H1 (cell line): ENCODE data around the gene PYGB. TPM values are rescaled to one million over a fixed set of nuclear protein-coding genes. Genes with fewer than 3 reads are reported as not detected.

Experiments
- CTCF ChIA-PET: fragments of 300-600 bp; sonication (Branson Sonifier 250); formaldehyde crosslinking; loops from one replicate; lab custom pipeline; 2021; ENCODE audit not compliant: partially characterized antibody; lab: Charles Lee
- POLR2A ChIA-PET: fragments of 300-600 bp; sonication (Branson Sonifier 250); formaldehyde crosslinking; loops from one replicate; lab custom pipeline; 2021; ENCODE audit warnings: inconsistent platforms; ENCODE audit not compliant: partially characterized antibody; lab: Charles Lee
- DNase-seq, 2 experiments: peaks; one replicate each; pipeline versions ENCODE4 v3.0.0 to v3.0.0-alpha.2; 2010 to 2022; ENCODE audit warnings: low spot score in 2 of 2, low read depth in 1 of 2, mixed read lengths in 1 of 2
- FAIRE-seq: peaks from 2 replicates; lab custom pipeline; 2011; peaks lifted over from hg19 to GRCh38; lab: Jason Lieb, UNC
- H2AFZ ChIP-seq: 2 replicates; pipeline ENCODE4 v1.8.1; 2012; ENCODE audit warnings: low read length, inconsistent platforms
- H2AK5ac ChIP-seq: 2 replicates; pipeline ENCODE4 v1.6.1; 2013; ENCODE audit warnings: low read depth, low read length
- H2BK120ac ChIP-seq: replicated peaks from 2 replicates; pipeline ENCODE3; 2013; ENCODE audit warnings: low read depth, low read length, inconsistent platforms
- H2BK12ac ChIP-seq: 2 replicates; pipeline ENCODE4 v1.6.1; 2013; ENCODE audit warnings: low read depth, low read length
- H2BK15ac ChIP-seq: 2 replicates; pipeline ENCODE4 v1.6.1; 2013; ENCODE audit warnings: low read length
- H2BK20ac ChIP-seq: 2 replicates; pipeline ENCODE4 v1.6.1; 2013; ENCODE audit warnings: low read length
- H2BK5ac ChIP-seq: 2 replicates; pipeline ENCODE4 v1.6.1; 2013; ENCODE audit warnings: low read depth, low read length
- H3K14ac ChIP-seq: 2 replicates; pipeline ENCODE4 v1.6.1; 2013; ENCODE audit warnings: inconsistent platforms; ENCODE audit not compliant: insufficient read length
- H3K18ac ChIP-seq: 2 replicates; pipeline ENCODE4 v1.6.1; 2013; ENCODE audit warnings: low read length; ENCODE audit errors: extremely low read depth
- H3K23ac ChIP-seq: 2 replicates; pipeline ENCODE4 v1.6.1; 2013; ENCODE audit warnings: inconsistent platforms; ENCODE audit not compliant: insufficient read length
- H3K23me2 ChIP-seq: 2 replicates; pipeline ENCODE4 v1.6.1; 2013; ENCODE audit warnings: low read depth, low read length
- H3K27ac ChIP-seq: 2 replicates; pipeline ENCODE4 v1.6.1; 2011; ENCODE audit warnings: low read depth, low read length, inconsistent platforms
- H3K27me3 ChIP-seq, 4 experiments: replicated peaks in 1 of 4; 1 replicate in 1 of 4; 2 replicates in 3 of 4; pipeline versions ENCODE4 v1.6.1 to v1.8.1; 2011 to 2013; ENCODE audit warnings: low read length in 3 of 4, mild to moderate bottlenecking in 3 of 4, inconsistent platforms in 2 of 4, mixed read lengths in 2 of 4, moderate library complexity in 1 of 4; ENCODE audit not compliant: control insufficient read depth in 3 of 4, insufficient read depth in 3 of 4; ENCODE audit errors: extremely low read depth in 1 of 4
- H3K36me3 ChIP-seq, 4 experiments: 2 replicates each; pipeline versions ENCODE4 v1.6.1 to v1.8.1; 2011 to 2013; ENCODE audit warnings: mild to moderate bottlenecking in 4 of 4, low read length in 3 of 4, moderate library complexity in 2 of 4, control low read depth in 1 of 4, inconsistent platforms in 1 of 4; ENCODE audit not compliant: insufficient read depth in 4 of 4, control insufficient read depth in 2 of 4
- H3K4ac ChIP-seq: replicated peaks from 2 replicates; pipeline ENCODE3; 2013; ENCODE audit warnings: low read length, low read depth, mixed read lengths, inconsistent platforms; ENCODE audit not compliant: insufficient read length
- H3K4me1 ChIP-seq, 4 experiments: replicated peaks in 1 of 4; 1 replicate in 1 of 4; 2 replicates in 3 of 4; pipeline versions ENCODE4 v1.6.1 to v1.8.1; 2011 to 2013; ENCODE audit warnings: low read length in 3 of 4, inconsistent platforms in 2 of 4, mixed read lengths in 1 of 4; ENCODE audit not compliant: insufficient read depth in 4 of 4, control insufficient read depth in 3 of 4
- H3K4me2 ChIP-seq, 2 experiments: 2 replicates each; pipeline versions ENCODE4 v1.6.1 to v1.8.1; 2011 to 2013; ENCODE audit warnings: low read depth in 2 of 2, low read length in 2 of 2, control low read depth in 1 of 2, inconsistent platforms in 1 of 2, mild to moderate bottlenecking in 1 of 2; ENCODE audit not compliant: insufficient read depth in 1 of 2
- H3K4me3 ChIP-seq, 4 experiments: fragments of 200-600, 300-600 bp in 1 of 4; sonication (generic), shearing (Covaris generic), sonication (Bioruptor Twin) in 1 of 4; 2 replicates each; pipeline versions ENCODE4 v1.5.1 to v1.8.1; 2011 to 2016; ENCODE audit warnings: low read length in 4 of 4, low read depth in 3 of 4, control low read depth in 2 of 4, inconsistent platforms in 2 of 4, mild to moderate bottlenecking in 2 of 4, mixed read lengths in 1 of 4, moderate library complexity in 1 of 4; ENCODE audit not compliant: insufficient read depth in 2 of 4; ENCODE audit errors: extremely low read depth in 1 of 4
- H3K56ac ChIP-seq: replicated peaks from 2 replicates; pipeline ENCODE3; 2013; ENCODE audit warnings: low read depth, mild to moderate bottlenecking, mixed read lengths, low read length, inconsistent platforms; ENCODE audit not compliant: insufficient read length
- H3K79me1 ChIP-seq: 2 replicates; pipeline ENCODE4 v1.6.1; 2013; ENCODE audit warnings: low read depth, low read length, control low read depth
- H3K79me2 ChIP-seq, 2 experiments: 2 replicates each; pipeline versions ENCODE4 v1.6.1 to v1.8.1; 2012 to 2013; ENCODE audit warnings: low read length in 2 of 2, mild to moderate bottlenecking in 2 of 2, inconsistent platforms in 1 of 2; ENCODE audit not compliant: insufficient read depth in 2 of 2, control insufficient read depth in 1 of 2
- H3K9ac ChIP-seq, 4 experiments: replicated peaks in 1 of 4; 1 replicate in 1 of 4; 2 replicates in 3 of 4; pipeline versions ENCODE4 v1.6.1 to v1.8.1; 2011 to 2013; ENCODE audit warnings: low read depth in 3 of 4, low read length in 3 of 4, control low read depth in 2 of 4, mild to moderate bottlenecking in 2 of 4, moderate library complexity in 2 of 4, inconsistent platforms in 1 of 4; ENCODE audit errors: extremely low read depth in 1 of 4
- H3K9me3 ChIP-seq, 2 experiments: 2 replicates each; pipeline versions ENCODE4 v1.6.1 to v1.8.1; 2012 to 2013; ENCODE audit warnings: mild to moderate bottlenecking in 2 of 2, moderate library complexity in 2 of 2, control low read depth in 1 of 2, inconsistent platforms in 1 of 2, low read depth in 1 of 2, low read length in 1 of 2, mixed read lengths in 1 of 2; ENCODE audit not compliant: insufficient read depth in 2 of 2
- H4K20me1 ChIP-seq, 2 experiments: replicated peaks in 1 of 2; 2 replicates each; pipeline versions ENCODE3 to v1.8.1; 2011 to 2013; ENCODE audit warnings: inconsistent platforms in 2 of 2, low read length in 2 of 2, mild to moderate bottlenecking in 1 of 2; ENCODE audit not compliant: insufficient read depth in 2 of 2, control insufficient read depth in 1 of 2
- H4K5ac ChIP-seq: 2 replicates; pipeline ENCODE4 v1.6.1; 2013; ENCODE audit warnings: low read length, low read depth, mixed read lengths, inconsistent platforms; ENCODE audit not compliant: insufficient read length
- H4K8ac ChIP-seq: 2 replicates; pipeline ENCODE4 v1.8.0; 2013; ENCODE audit warnings: mild to moderate bottlenecking, moderate library complexity, low read length, inconsistent platforms; ENCODE audit not compliant: insufficient read depth; ENCODE audit errors: extremely low read depth
- H4K91ac ChIP-seq: replicated peaks from 2 replicates; pipeline ENCODE3; 2013; ENCODE audit warnings: low read length, mixed read lengths, inconsistent platforms; ENCODE audit not compliant: insufficient read length
- TAF7 ChIP-seq: optimal IDR thresholded peaks from 2 replicates; pipeline ENCODE3; 2011; ENCODE audit warnings: low read depth, mild to moderate bottlenecking, inconsistent platforms, low read length, moderate library complexity, borderline replicate concordance
- YY1 ChIP-seq: IDR thresholded peaks from 2 replicates; pipeline ENCODE4 v1.6.1; 2011; ENCODE audit warnings: low read depth, mild to moderate bottlenecking, low read length
- WGBS, 2 experiments: shearing (Covaris generic) in 1 of 2; methylation state at CpG; one replicate each; pipeline versions ENCODE4 v1.1.6 to v1.1.7; 2013 to 2015; ENCODE audit warnings: low lambda C conversion rate in 2 of 2, mixed read lengths in 2 of 2, inconsistent platforms in 1 of 2, low coverage in 1 of 2, missing lambda C conversion rate in 1 of 2; ENCODE audit not compliant: insufficient replicate concordance in 2 of 2, insufficient coverage in 1 of 2, insufficient read length in 1 of 2; ENCODE audit errors: extremely low coverage in 1 of 2, missing lambda C conversion rate in 1 of 2; 5-methylcytosine and 5-hydroxymethylcytosine counted together
- polyA plus RNA-seq, 7 experiments: library from polyadenylated mRNA; depleted of rRNA in 3 of 7; stranded (reverse) in 5 of 7; unstranded in 2 of 7; fragments of >200 nt in 5 of 7; fragments of 200-250 nt in 2 of 7; gene quantifications; 1 replicate in 5 of 7; 2 replicates in 1 of 7; 4 replicates in 1 of 7; pipeline versions ENCODE4 v1.2.1 to v1.2.3, GENCODE V29; 2011 to 2013; ENCODE audit warnings: missing spikeins in 2 of 7, mixed read lengths in 2 of 7
- total RNA-seq: library from RNA; stranded (reverse); fragmentation: NEBNext Ultra II Directional; extraction: Animal tissue kit (Norgen Biotek cat#: 25700); gene quantifications from 2 replicates; pipeline ENCODE4 v1.2.1, GENCODE V29; 2021

PYGB gene
- total and polyA plus RNA-seq, 2 of the 8 experiments (the other 6 are each of a cell fraction or from before 2014, with no cell fraction given), result 26.6 to 56.0 TPM

DNA sequence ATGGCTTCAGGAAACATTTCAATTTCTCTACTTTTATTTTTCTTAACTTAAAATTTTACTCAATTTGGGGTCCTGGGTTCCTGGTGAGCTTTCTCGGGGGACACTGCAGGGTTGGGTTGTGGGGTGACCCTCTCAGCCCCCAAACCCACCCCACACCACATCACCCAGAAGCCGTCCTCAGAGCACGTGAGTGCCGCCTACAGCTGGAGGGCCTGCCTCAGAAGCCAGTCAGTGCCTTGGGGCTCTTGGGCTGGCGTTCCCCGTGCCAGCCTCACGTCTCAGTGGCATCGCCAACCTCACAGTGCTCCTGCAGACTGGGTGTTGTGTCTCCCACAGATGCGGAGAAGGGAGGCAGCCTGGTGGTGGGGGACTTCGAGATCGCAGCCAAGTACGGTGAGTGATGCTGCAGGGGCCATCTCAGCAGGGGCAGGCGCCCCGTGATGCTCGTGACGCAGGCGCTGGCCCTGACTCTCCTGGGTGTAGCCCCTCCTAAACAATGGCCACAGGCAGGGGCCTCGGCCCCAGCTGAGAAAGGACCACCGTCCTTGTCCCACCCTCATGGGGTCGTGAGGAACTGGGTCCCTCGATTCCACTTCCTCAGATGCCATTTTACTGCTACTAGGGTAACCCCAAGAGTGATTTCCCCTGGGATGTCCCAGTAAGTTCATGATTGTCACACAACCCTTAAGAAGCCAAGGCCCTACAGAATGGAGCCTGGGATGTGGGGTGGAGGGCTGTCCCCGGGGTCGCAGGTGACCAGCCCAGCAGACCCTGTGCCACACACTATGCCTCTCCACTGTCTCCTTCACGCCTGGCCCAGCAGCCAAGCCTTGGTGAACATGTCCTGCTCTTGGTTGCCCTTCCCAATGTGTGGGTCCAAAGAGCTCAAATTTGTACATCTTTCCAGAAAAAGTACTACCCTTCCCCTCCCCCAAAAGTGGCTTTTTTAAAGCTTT, 23.8 kb upstream of the PYGB start:
- Histone ChIP-seq H3K4me2 (no peak overlapping the region), H3K9ac (no peak overlapping the region), H3K9me3 (no peaks in the 10 kb centered on the region), H4K20me1 (peaks cover 2 to 7% of the 10 kb centered on the region in 2 experiments), H3K4ac (no peak overlapping the region), H2AFZ (no peak overlapping the region), H3K23me2 (no peaks in the 10 kb centered on the region), H2BK15ac (no peak overlapping the region), H3K14ac (no peak overlapping the region), H3K18ac (no peak overlapping the region), H2AK5ac (0 out of 2 replicates have a peak overlapping the region, but pooled peaks have one; percentile 28), H4K8ac (no peak overlapping the region), H2BK20ac (no peak overlapping the region), H4K91ac (no peak overlapping the region), H3K79me2 (no peaks in the 10 kb centered on the region), H3K27me3 (no peaks in the 10 kb centered on the region), H2BK5ac (no peak overlapping the region), H3K4me3 (no peak overlapping the region), H2BK12ac (no peak overlapping the region), H3K23ac (no peak overlapping the region), H3K56ac (no peak overlapping the region), H3K36me3 (no peaks in the 10 kb centered on the region; a peak in 1 of 8 replicates), H3K4me1 (peaks cover 0 to 5% (median 2%) of the 10 kb centered on the region in 4 experiments; a peak in 2 of 7 replicates), H3K27ac (no peak overlapping the region), H4K5ac (no peak overlapping the region), H2BK120ac (no peak overlapping the region), H3K79me1 (no peaks in the 10 kb centered on the region)
- WGBS, 2 experiments, result 92% methylated on average over 20 of the region's 24 CpGs; no CpG with 5 or more reads in 1 of the 2 experiments
- FAIRE-seq, result no peak
- CTCF ChIA-PET, result interaction anchor here (0.9 to 5.3 kb wide), 8 partner anchors 9 to 45 kb away, joined by 3 to 24 read pairs (median 4); partner anchors contain the start of gene PYGB
- no peak for DNase-seq
- POLR2A ChIA-PET, result no interaction called here
- TF ChIP-seq YY1, result no peak
- TF ChIP-seq TAF7, result no peak
